Activated B cell treated with CpG ODN at 0.5 μM for 24 hours (primary cell): ENCODE measurements around the gene KIAA0930. TPM values are rescaled to one million over a fixed set of nuclear protein-coding genes. Genes with fewer than 3 reads are reported as not detected.
"Not testable (repeated sequence)": the region's sequence is repeated elsewhere in the genome, so short reads cannot be mapped to it uniquely, and the experiment has no call there.

Source experiments
- ATAC-seq: fragments of 200-7000 bp; cut with Tn5 transposase; one replicate; pipeline ENCODE4 v1.10.0; 2021; ENCODE audit warnings: low read depth, mild to moderate bottlenecking, moderate library complexity
- CTCF ChIA-PET: fragments of 350-600 bp; sonication (Branson Sonifier 250); formaldehyde crosslinking; loops from one replicate; lab custom pipeline; 2021; ENCODE audit warnings: antibody characterized with exemption; lab: Charles Lee
- POLR2A ChIA-PET: fragments of 350-600 bp; sonication (Branson Sonifier 250); formaldehyde crosslinking; loops from one replicate; lab custom pipeline; 2021; ENCODE audit warnings: antibody characterized with exemption; lab: Charles Lee
- DNase-seq: peaks from one replicate; pipeline ENCODE4 v3.0.0; 2022
- H3K27ac Mint-ChIP-seq: one replicate; pipeline ENCODE4 v1.8.0; 2020; ENCODE audit warnings: mixed read lengths
- H3K27me3 Mint-ChIP-seq: one replicate; pipeline ENCODE4 v1.8.0; 2021; ENCODE audit warnings: mixed read lengths
- H3K36me3 Mint-ChIP-seq: one replicate; pipeline ENCODE4 v1.8.0; 2021; ENCODE audit warnings: low read depth, mixed read lengths
- H3K4me1 Mint-ChIP-seq: one replicate; pipeline ENCODE4 v1.8.0; 2021; ENCODE audit warnings: mixed read lengths
- H3K4me3 Mint-ChIP-seq: one replicate; pipeline ENCODE4 v1.8.0; 2020; ENCODE audit warnings: mild to moderate bottlenecking, mixed read lengths
- H3K9me3 Mint-ChIP-seq: one replicate; pipeline ENCODE4 v1.8.0; 2020; ENCODE audit warnings: mixed read lengths
- CTCF ChIP-seq: fragments of 200-600 bp; IDR thresholded peaks from one replicate; pipeline ENCODE4 v1.8.0; 2022; ENCODE audit warnings: antibody characterized with exemption, mild to moderate bottlenecking
- intact Hi-C: fragments of 100-400 bp; cut with micrococcal nuclease; formaldehyde crosslinking; loops from one replicate; pipeline ENCODE4 v1.15.1; 2024
- total RNA-seq: library from RNA; stranded (reverse); gene quantifications from 2 replicates; pipeline ENCODE4 v1.2.3, GENCODE V29; 2022

The KIAA0930 gene
- total RNA-seq, 1 donor from 2014 or later, result 42.2 TPM

GRCh38 chr22:45281010-45281409, 40.3 kb upstream of the KIAA0930 start:
- no peaks in the 10 kb centered on the region for H3K27me3 Mint-ChIP-seq
- no peaks in the 10 kb centered on the region for H3K9me3 Mint-ChIP-seq
- DNase-seq (no peak), ATAC-seq (no peak)
- H3K4me3 Mint-ChIP-seq, result no peak overlapping the region
- H3K27ac Mint-ChIP-seq, result no peak overlapping the region
- intact Hi-C loops, result no loop called here
- H3K36me3 Mint-ChIP-seq, result no peaks in the 10 kb centered on the region
- POLR2A ChIA-PET, result interaction anchor here (0.7 kb wide), 1 partner anchor 19 kb away, joined by 4 read pairs; no protein-coding TSS in a partner anchor
- CTCF ChIA-PET, result no interaction called here
- no peak for TF ChIP-seq CTCF
- H3K4me1 Mint-ChIP-seq, result peaks cover 30% of the 10 kb centered on the region

GRCh38 chr22:45280587-45280980, 39.9 kb upstream of the KIAA0930 start:
- intact Hi-C loops, result loop anchor here (1.0 kb wide), 1 partner anchor 8 kb away; no protein-coding TSS in a partner anchor
- POLR2A ChIA-PET, result interaction anchor here (0.6 to 0.7 kb wide), 2 partner anchors 16 to 134 kb away, joined by 3 to 5 read pairs; no protein-coding TSS in a partner anchor

GRCh38 chr22:45278125-45278524, 37.4 kb upstream of the KIAA0930 start:
- ChIA-PET CTCF (no interaction called here), POLR2A (interaction anchor here (0.6 to 1.3 kb wide), 4 partner anchors 10 to 27 kb away, joined by 3 to 6 read pairs (median 4); no protein-coding TSS in a partner anchor)
- TF ChIP-seq CTCF, result no peak
- Mint-ChIP-seq H3K4me1 (peaks cover 13% of the 10 kb centered on the region), H3K9me3 (no peaks in the 10 kb centered on the region), H3K27ac (peak overlapping the region; percentile 4), H3K27me3 (no peaks in the 10 kb centered on the region), H3K36me3 (no peaks in the 10 kb centered on the region), H3K4me3 (no peak overlapping the region)
- intact Hi-C loops, result no loop called here
- no peak for DNase-seq
- no peak for ATAC-seq

More at GRCh38 chr22:45280587-45280980, 39.9 kb upstream of the KIAA0930 start:
- no peak for DNase-seq
- Mint-ChIP-seq H3K36me3 (no peaks in the 10 kb centered on the region), H3K27ac (no peak overlapping the region), H3K27me3 (no peaks in the 10 kb centered on the region), H3K9me3 (no peaks in the 10 kb centered on the region), H3K4me3 (no peak overlapping the region), H3K4me1 (peaks cover 26% of the 10 kb centered on the region)
- TF ChIP-seq CTCF, result no peak
- CTCF ChIA-PET, result no interaction called here
- ATAC-seq, result no peak

GRCh38 chr22:45277720-45278119, 37.0 kb upstream of the KIAA0930 start:
- CTCF ChIA-PET, H3K27ac Mint-ChIP-seq, H3K27me3 Mint-ChIP-seq, DNase-seq, intact Hi-C loops, H3K36me3 Mint-ChIP-seq, H3K9me3 Mint-ChIP-seq, H3K4me3 Mint-ChIP-seq, ATAC-seq: not testable (repeated sequence)
- peaks cover 13% of the 10 kb centered on the region for H3K4me1 Mint-ChIP-seq
- POLR2A ChIA-PET, result interaction anchor here (0.6 to 0.7 kb wide), 3 partner anchors 10 to 28 kb away, joined by 3 to 6 read pairs (median 4); no protein-coding TSS in a partner anchor

GRCh38 chr22:45276507-45277105, 35.9 kb upstream of the KIAA0930 start:
- H3K36me3 Mint-ChIP-seq, result no peaks in the 10 kb centered on the region
- DNase-seq (no peak), ATAC-seq (no peak)
- TF ChIP-seq CTCF, result no peak
- no peaks in the 10 kb centered on the region for H3K27me3 Mint-ChIP-seq
- POLR2A ChIA-PET, result interaction anchor here (0.6 kb wide), 1 partner anchor 32 kb away, joined by 3 read pairs; no protein-coding TSS in a partner anchor
- H3K4me3 Mint-ChIP-seq, result no peak overlapping the region
- intact Hi-C loops, result no loop called here
- CTCF ChIA-PET, result no interaction called here
- H3K9me3 Mint-ChIP-seq, result no peaks in the 10 kb centered on the region
- peaks cover 13% of the 10 kb centered on the region for H3K4me1 Mint-ChIP-seq
- no peak overlapping the region for H3K27ac Mint-ChIP-seq
